MM.1S (cell line): ENCODE measurements around the gene SHC1.

Experiments
- DNase-seq: peaks from one replicate; pipeline ENCODE4 v3.0.0-alpha.2; 2015
- H2AFZ ChIP-seq: fragments of 300-600 bp; sonication (generic); 2 replicates; pipeline ENCODE4 v1.6.0; 2016; ENCODE audit warnings: antibody characterized with exemption, low read length
- H3F3A ChIP-seq: fragments of 300-600 bp; sonication (generic); 2 replicates; pipeline ENCODE4 v1.6.1; 2016; ENCODE audit warnings: mild to moderate bottlenecking, antibody characterized with exemption, low read length, moderate library complexity, mixed read lengths; ENCODE audit not compliant: insufficient read depth
- H3K27ac ChIP-seq: fragments of 300-600 bp; sonication (generic); 2 replicates; pipeline ENCODE4 v1.5.1; 2016; ENCODE audit warnings: mild to moderate bottlenecking, low read length
- H3K27me3 ChIP-seq: fragments of 300-600 bp; sonication (generic); replicated peaks from 2 replicates; pipeline ENCODE4 v1.6.0; 2016; ENCODE audit warnings: low read length; ENCODE audit not compliant: insufficient read depth
- H3K36me3 ChIP-seq: fragments of 300-600 bp; sonication (generic); replicated peaks from 2 replicates; pipeline ENCODE4 v1.6.1; 2016; ENCODE audit warnings: mild to moderate bottlenecking, low read length, mixed read lengths; ENCODE audit not compliant: insufficient read depth
- H3K4me1 ChIP-seq: fragments of 300-600 bp; sonication (generic); 2 replicates; pipeline ENCODE4 v1.6.1; 2016; ENCODE audit warnings: low read length, mixed read lengths
- H3K4me2 ChIP-seq: fragments of 300-600 bp; sonication (generic); 2 replicates; pipeline ENCODE4 v1.6.0; 2016; ENCODE audit warnings: low read depth, low read length
- H3K4me3 ChIP-seq: fragments of 300-600 bp; sonication (generic); 2 replicates; pipeline ENCODE4 v1.5.1; 2016; ENCODE audit warnings: low read length, mixed read lengths
- H3K79me2 ChIP-seq: fragments of 300-600 bp; sonication (generic); 2 replicates; pipeline ENCODE4 v1.6.1; 2016; ENCODE audit warnings: mixed run types, low read length, mixed read lengths
- H3K9ac ChIP-seq: fragments of 300-600 bp; sonication (generic); 2 replicates; pipeline ENCODE4 v1.6.1; 2016; ENCODE audit warnings: low read length, mixed read lengths
- H3K9me2 ChIP-seq: fragments of 300-600 bp; sonication (generic); replicated peaks from 2 replicates; pipeline ENCODE4 v1.6.1; 2016; ENCODE audit warnings: mild to moderate bottlenecking, low read length, mixed read lengths; ENCODE audit not compliant: insufficient read depth
- H3K9me3 ChIP-seq: fragments of 300-600 bp; sonication (generic); replicated peaks from 2 replicates; pipeline ENCODE4 v1.6.1; 2016; ENCODE audit warnings: mild to moderate bottlenecking, low read length, mixed read lengths; ENCODE audit not compliant: insufficient read depth
- H4K20me1 ChIP-seq: fragments of 300-600 bp; sonication (generic); 2 replicates; pipeline ENCODE4 v1.6.1; 2016; ENCODE audit warnings: mild to moderate bottlenecking, low read length, moderate library complexity, mixed read lengths; ENCODE audit not compliant: insufficient read depth
- CTCF ChIP-seq: fragments of 300-600 bp; sonication (generic); IDR thresholded peaks from 2 replicates; pipeline ENCODE4 v1.5.1; 2016; ENCODE audit warnings: antibody characterized with exemption, low read length, mixed read lengths
- EZH2 ChIP-seq: fragments of 300-600 bp; sonication (generic); optimal IDR thresholded peaks from 2 replicates; pipeline ENCODE3; 2017; ENCODE audit warnings: low read depth, mild to moderate bottlenecking, antibody characterized with exemption, low read length, mixed read lengths
- EZH2phosphoT487 ChIP-seq: fragments of 300-600 bp; sonication (generic); IDR thresholded peaks from 2 replicates; pipeline ENCODE4 v1.6.1; 2018; ENCODE audit warnings: antibody characterized with exemption, low read length

SHC1 gene

GRCh38 chr1:155009221-155009711, 38.7 kb upstream of the SHC1 start:
- DNase-seq: no peak
- no peak for TF ChIP-seq EZH2phosphoT487
- no peaks in the 10 kb centered on the region for H3K9me2 ChIP-seq
- peaks cover 21% of the 10 kb centered on the region for H3K4me1 ChIP-seq
- H3K79me2 ChIP-seq: peaks cover 81% of the 10 kb centered on the region
- H4K20me1 ChIP-seq: no peaks in the 10 kb centered on the region
- no peaks in the 10 kb centered on the region for H3K9me3 ChIP-seq
- no peak overlapping the region for H3K4me2 ChIP-seq
- no peak overlapping the region for H3K4me3 ChIP-seq
- H2AFZ ChIP-seq: no peak overlapping the region
- peaks cover 19% of the 10 kb centered on the region for H3F3A ChIP-seq
- H3K27ac ChIP-seq: no peak overlapping the region
- no peaks in the 10 kb centered on the region; the same call in 1 of the 2 replicates for H3K36me3 ChIP-seq
- no peaks in the 10 kb centered on the region for H3K27me3 ChIP-seq
- H3K9ac ChIP-seq: no peak overlapping the region

GRCh38 chr1:155008015-155008941, 37.7 kb upstream of the SHC1 start:
- H3K79me2 ChIP-seq: peaks cover 90% of the 10 kb centered on the region
- H3K9ac ChIP-seq: no peak overlapping the region
- H3K4me2 ChIP-seq: no peak overlapping the region
- no peaks in the 10 kb centered on the region for H3K9me3 ChIP-seq
- H4K20me1 ChIP-seq: no peaks in the 10 kb centered on the region
- H3K27me3 ChIP-seq: no peaks in the 10 kb centered on the region
- no peaks in the 10 kb centered on the region for H3K9me2 ChIP-seq
- no peak overlapping the region for H2AFZ ChIP-seq
- TF ChIP-seq EZH2: no peak
- no peak for TF ChIP-seq EZH2phosphoT487
- no peak for TF ChIP-seq CTCF
- no peaks in the 10 kb centered on the region for H3K36me3 ChIP-seq
- no peak overlapping the region for H3K27ac ChIP-seq
- no peak for DNase-seq
- peaks cover 24% of the 10 kb centered on the region for H3K4me1 ChIP-seq
- no peak overlapping the region for H3K4me3 ChIP-seq
- H3F3A ChIP-seq: peaks cover 21% of the 10 kb centered on the region

- H3K4me3 ChIP-seq: no peak overlapping the region
- H3K4me2 ChIP-seq: no peak overlapping the region
These were observed 36.8 kb upstream of the SHC1 start for GRCh38 chr1:155007251-155007828.

More at GRCh38 chr1:155007251-155007828, 36.8 kb upstream of the SHC1 start:
- Histone ChIP-seq H4K20me1 (no peaks in the 10 kb centered on the region), H3K4me1 (peaks cover 24% of the 10 kb centered on the region), H3K9me2 (no peaks in the 10 kb centered on the region), H3K36me3 (no peaks in the 10 kb centered on the region), H3K79me2 (peaks cover 91% of the 10 kb centered on the region), H3K9ac (no peak overlapping the region), H3K27me3 (no peaks in the 10 kb centered on the region), H3K9me3 (no peaks in the 10 kb centered on the region), H3F3A (peaks cover 26% of the 10 kb centered on the region), H2AFZ (no peak overlapping the region), H3K27ac (no peak overlapping the region)
- DNase-seq: no peak
- TF ChIP-seq EZH2phosphoT487 (no peak), CTCF (no peak), EZH2 (no peak)
